Body of pancreas (tissue), 4 donors: ENCODE measurements around the gene VPS41.

Experiments used
- CTCF ChIP-seq, 7 experiments: fragments of 450-650 bp in 4 of 7; fragments of 200-600 bp in 3 of 7; sonication (generic) in 3 of 7; IDR thresholded peaks; one replicate each; pipeline ENCODE4 v1.5.1; 2016 to 2019; ENCODE audit warnings: antibody characterized with exemption in 7 of 7
- POLR2A ChIP-seq, 3 donors: fragments of 450-650 bp; IDR thresholded peaks; one replicate each; pipeline ENCODE4 v1.6.1; 2016; ENCODE audit warnings: antibody characterized with exemption in 3 of 3, mild to moderate bottlenecking in 2 of 3

- no peak for TF ChIP-seq CTCF (IDR thresholded peaks at IDR 0.05)
- TF ChIP-seq POLR2A (IDR thresholded peaks at IDR 0.05) = no peak
These were observed 107.2 kb downstream of the VPS41 start for GRCh38 chr7:38801786-38802185.
